GM12878 (cell line): ENCODE data around the gene CCDC169.
"Not testable (repeated sequence)": the region's sequence is repeated elsewhere in the genome, so short reads cannot be mapped to it uniquely, and the experiment has no call there.

Experiments used
- ATF2 ChIP-seq: IDR thresholded peaks from 2 replicates; pipeline ENCODE4 v1.6.1; 2012; ENCODE audit warnings: low read length, inconsistent platforms
- BHLHE40 ChIP-seq, 2 experiments: fragments of 450-650 bp in 1 of 2; IDR thresholded peaks; 2 replicates each; pipeline ENCODE4 v1.6.1; 2011 to 2017; ENCODE audit warnings: low read depth in 2 of 2, borderline replicate concordance in 1 of 2, improper control_type of control experiment in 1 of 2, low read length in 1 of 2, mild to moderate bottlenecking in 1 of 2
- CBX3 ChIP-seq: fragments of 200-600 bp; sonication (generic); IDR thresholded peaks from 2 replicates; pipeline ENCODE4 v1.6.1; 2016; ENCODE audit warnings: low read depth, borderline replicate concordance
- CTCF ChIP-seq, 3 experiments: IDR thresholded peaks in 2 of 3; conservative IDR thresholded peaks in 1 of 3; 2 replicates each; pipeline ENCODE4 v1.5.1; 2011; ENCODE audit warnings: low read depth in 3 of 3, low read length in 3 of 3, mild to moderate bottlenecking in 3 of 3, control low read depth in 2 of 3, moderate library complexity in 2 of 3, inconsistent platforms in 1 of 3, mixed read lengths in 1 of 3; ENCODE audit not compliant: control insufficient read depth in 2 of 3, insufficient read depth in 1 of 3; ENCODE audit errors: extremely low read depth in 1 of 3
- DPF2 ChIP-seq: fragments of 450-650 bp; IDR thresholded peaks from 2 replicates; pipeline ENCODE4 v1.6.1; 2017; ENCODE audit warnings: mild to moderate bottlenecking
- EP300 ChIP-seq, 2 experiments: fragments of 150-350 bp in 1 of 2; IDR thresholded peaks; 2 replicates each; pipeline ENCODE4 v1.6.1; 2011 to 2012; ENCODE audit warnings: low read depth in 2 of 2, low read length in 2 of 2, borderline replicate concordance in 1 of 2, improper control_type of control experiment in 1 of 2, inconsistent platforms in 1 of 2; ENCODE audit not compliant: control insufficient read depth in 1 of 2
- EZH2 ChIP-seq: IDR thresholded peaks from 2 replicates; pipeline ENCODE4 v1.6.1; 2012; ENCODE audit warnings: low read depth, mild to moderate bottlenecking, control low read depth, inconsistent platforms, low read length, borderline replicate concordance; ENCODE audit not compliant: control insufficient read depth
- FOXK2 ChIP-seq: fragments of 450-650 bp; IDR thresholded peaks from 2 replicates; pipeline ENCODE4 v1.6.1; 2017; ENCODE audit warnings: mild to moderate bottlenecking, moderate library complexity
- HDAC6 ChIP-seq: fragments of 200-600 bp; sonication (generic); IDR thresholded peaks from one replicate; pipeline ENCODE4 v1.8.0; 2017; ENCODE audit warnings: antibody characterized with exemption; ENCODE audit not compliant: unreplicated experiment
- MLLT1 ChIP-seq: fragments of 450-650 bp; IDR thresholded peaks from 2 replicates; pipeline ENCODE4 v1.6.1; 2016; ENCODE audit warnings: mild to moderate bottlenecking
- MYC ChIP-seq: IDR thresholded peaks from 2 replicates; pipeline ENCODE4 v1.6.1; 2011; ENCODE audit warnings: mild to moderate bottlenecking, low read length, moderate library complexity, inconsistent platforms; ENCODE audit not compliant: insufficient read depth, insufficient replicate concordance, insufficient read length, severe bottlenecking
- POU2F2 ChIP-seq: IDR thresholded peaks from 3 replicates; pipeline ENCODE4 v1.6.1; 2011; ENCODE audit warnings: low read depth, mild to moderate bottlenecking, low read length, borderline replicate concordance
- SMARCA5 ChIP-seq: fragments of 450-650 bp; IDR thresholded peaks from 2 replicates; pipeline ENCODE4 v1.6.1; 2017; ENCODE audit warnings: mild to moderate bottlenecking
- USF2 ChIP-seq: IDR thresholded peaks from 2 replicates; pipeline ENCODE4 v1.6.1; 2011; ENCODE audit warnings: low read depth, low read length, improper control_type of control experiment, borderline replicate concordance

GRCh38 chr13:36332255-36332654 lies 34.6 kb upstream of the CCDC169 start:
- TF ChIP-seq DPF2; CTCF (IDR thresholded peaks at IDR 0.05 in 2 of 3, conservative IDR thresholded peaks at IDR 0.05 in 1 of 3; ENCODE audit: control insufficient read depth in 2 of 3, extremely low read depth in 1 of 3, insufficient read depth in 1 of 3, low read depth in 3 of 3, low read length in 3 of 3); EP300 (IDR thresholded peaks at IDR 0.05; ENCODE audit: borderline replicate concordance in 1 of 2, control insufficient read depth in 1 of 2, low read depth in 2 of 2, low read length in 2 of 2); FOXK2; USF2; HDAC6; ATF2; MYC; SMARCA5; BHLHE40 (IDR thresholded peaks at IDR 0.05; ENCODE audit: borderline replicate concordance in 1 of 2, low read depth in 2 of 2, low read length in 1 of 2); POU2F2; MLLT1; CBX3; EZH2: not testable (repeated sequence)
